Stimulated activated CD4-positive, alpha-beta T cell treated with anti-CD3 and anti-CD28 coated beads, Interleukin-1b, Interleukin-23, amount 100 ng/mL, for 24 hours (primary cell): ENCODE measurements around the gene ALPK3.

Experiments
- DNase-seq, 4 experiments: peaks; one replicate each; pipeline ENCODE4 v3.0.0-alpha.2; 2020; ENCODE audit warnings: low read depth in 4 of 4, low spot score in 1 of 4

ALPK3 gene

GRCh38 chr15:84822653-84823281, 5.6 kb downstream of the ALPK3 start:
- DNase-seq: no peak

- DNase-seq: no peak
Observed at GRCh38 chr15:84823282-84823878, 6.2 kb downstream of the ALPK3 start.

GRCh38 chr15:84824260-84825007, 7.3 kb downstream of the ALPK3 start:
- no peak for DNase-seq

GRCh38 chr15:84826369-84826823, 9.2 kb downstream of the ALPK3 start:
- DNase-seq: no peak

GRCh38 chr15:84827246-84827645, 10.1 kb downstream of the ALPK3 start:
- no peak for DNase-seq

GRCh38 chr15:84828086-84828908, 11.1 kb downstream of the ALPK3 start:
- DNase-seq: no peak

GRCh38 chr15:84829428-84829827, 12.3 kb downstream of the ALPK3 start:
- no peak for DNase-seq

- no peak for DNase-seq
Observed at GRCh38 chr15:84830036-84830435, 12.9 kb downstream of the ALPK3 start.

GRCh38 chr15:84831028-84831427, 13.9 kb downstream of the ALPK3 start:
- DNase-seq: no peak

- no peak for DNase-seq
Observed at GRCh38 chr15:84831613-84832012, 14.5 kb downstream of the ALPK3 start.

GRCh38 chr15:84832448-84833040, 15.4 kb downstream of the ALPK3 start:
- no peak for DNase-seq

GRCh38 chr15:84833447-84834228, 16.5 kb downstream of the ALPK3 start:
- DNase-seq: no peak

GRCh38 chr15:84834229-84834955, 17.2 kb downstream of the ALPK3 start:
- DNase-seq: no peak

- no peak for DNase-seq
Observed at GRCh38 chr15:84834969-84835368, 17.8 kb downstream of the ALPK3 start.

GRCh38 chr15:84835661-84836337, 18.6 kb downstream of the ALPK3 start:
- DNase-seq: no peak

- DNase-seq: no peak
Observed at GRCh38 chr15:84836844-84837243, 19.7 kb downstream of the ALPK3 start.

GRCh38 chr15:84839714-84840113, 22.6 kb downstream of the ALPK3 start:
- DNase-seq: no peak

GRCh38 chr15:84840255-84840654, 23.1 kb downstream of the ALPK3 start:
- no peak for DNase-seq
